Stimulated activated CD8-positive, alpha-beta memory T cell treated with anti-CD3 and anti-CD28 coated beads, Interleukin-2, amount 100 ng/mL, for 48 hours (primary cell): ENCODE measurements around the gene TLR9.
"Not testable (repeated sequence)": the region's sequence is repeated elsewhere in the genome, so short reads cannot be mapped to it uniquely, and the experiment has no call there.

ENCODE experiments used
- DNase-seq, 2 donors: peaks; one replicate each; pipeline ENCODE4 v3.0.0-alpha.2; 2020; ENCODE audit warnings: low read depth in 2 of 2

The TLR9 gene, protein sequence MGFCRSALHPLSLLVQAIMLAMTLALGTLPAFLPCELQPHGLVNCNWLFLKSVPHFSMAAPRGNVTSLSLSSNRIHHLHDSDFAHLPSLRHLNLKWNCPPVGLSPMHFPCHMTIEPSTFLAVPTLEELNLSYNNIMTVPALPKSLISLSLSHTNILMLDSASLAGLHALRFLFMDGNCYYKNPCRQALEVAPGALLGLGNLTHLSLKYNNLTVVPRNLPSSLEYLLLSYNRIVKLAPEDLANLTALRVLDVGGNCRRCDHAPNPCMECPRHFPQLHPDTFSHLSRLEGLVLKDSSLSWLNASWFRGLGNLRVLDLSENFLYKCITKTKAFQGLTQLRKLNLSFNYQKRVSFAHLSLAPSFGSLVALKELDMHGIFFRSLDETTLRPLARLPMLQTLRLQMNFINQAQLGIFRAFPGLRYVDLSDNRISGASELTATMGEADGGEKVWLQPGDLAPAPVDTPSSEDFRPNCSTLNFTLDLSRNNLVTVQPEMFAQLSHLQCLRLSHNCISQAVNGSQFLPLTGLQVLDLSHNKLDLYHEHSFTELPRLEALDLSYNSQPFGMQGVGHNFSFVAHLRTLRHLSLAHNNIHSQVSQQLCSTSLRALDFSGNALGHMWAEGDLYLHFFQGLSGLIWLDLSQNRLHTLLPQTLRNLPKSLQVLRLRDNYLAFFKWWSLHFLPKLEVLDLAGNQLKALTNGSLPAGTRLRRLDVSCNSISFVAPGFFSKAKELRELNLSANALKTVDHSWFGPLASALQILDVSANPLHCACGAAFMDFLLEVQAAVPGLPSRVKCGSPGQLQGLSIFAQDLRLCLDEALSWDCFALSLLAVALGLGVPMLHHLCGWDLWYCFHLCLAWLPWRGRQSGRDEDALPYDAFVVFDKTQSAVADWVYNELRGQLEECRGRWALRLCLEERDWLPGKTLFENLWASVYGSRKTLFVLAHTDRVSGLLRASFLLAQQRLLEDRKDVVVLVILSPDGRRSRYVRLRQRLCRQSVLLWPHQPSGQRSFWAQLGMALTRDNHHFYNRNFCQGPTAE

GRCh38 chr3:52225452-52226228 is at the start of gene TLR9:
TLR9 (minus strand) TSS chr3:52225645; CDS start chr3:52225529, 116 bp downstream.
- no peak for DNase-seq

DNA sequence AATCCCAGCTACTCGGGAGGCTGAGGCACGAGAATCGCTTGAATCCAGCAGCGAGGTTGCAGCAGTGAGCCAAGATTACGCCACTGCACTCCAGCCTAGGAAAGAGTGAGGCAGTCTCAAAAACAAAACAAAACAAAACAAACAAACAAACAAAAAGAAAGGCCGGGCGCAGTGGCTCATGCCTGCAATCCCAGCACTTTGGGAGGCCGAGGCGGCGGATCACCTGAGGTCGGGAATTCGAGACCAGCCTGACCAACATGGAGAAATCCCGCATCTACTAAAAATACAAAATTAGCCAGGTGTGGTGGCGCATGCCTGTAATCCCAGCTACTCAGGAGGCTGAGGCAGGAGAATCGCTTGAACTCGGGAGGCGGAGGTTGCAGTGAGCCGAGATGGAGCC is 49.3 kb upstream of the TLR9 start:
- not testable (repeated sequence) for DNase-seq

- DNase-seq, result no peak
Observed at GRCh38 chr3:52272831-52273230, 47.4 kb upstream of the TLR9 start.

DNA sequence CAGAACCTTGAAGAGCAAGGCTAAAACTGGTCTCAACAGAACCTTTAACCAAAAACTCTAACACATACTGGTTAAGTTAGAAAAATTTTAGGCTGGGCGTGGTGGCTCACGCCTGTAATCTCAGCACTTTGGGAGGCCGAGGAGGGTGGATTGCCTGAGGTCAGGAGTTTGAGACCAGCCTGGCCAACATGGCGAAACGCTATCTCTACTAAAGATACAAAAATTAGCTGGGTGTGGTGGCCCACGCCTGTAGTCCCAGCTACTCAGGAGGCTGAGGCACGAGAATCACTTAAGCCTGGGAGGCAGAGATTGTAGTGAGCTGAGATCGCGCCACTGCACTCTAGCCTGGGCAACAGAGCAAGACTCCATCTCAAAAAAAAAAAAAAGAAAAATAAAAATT is 46.7 kb upstream of the TLR9 start:
- not testable (repeated sequence) for DNase-seq

DNA sequence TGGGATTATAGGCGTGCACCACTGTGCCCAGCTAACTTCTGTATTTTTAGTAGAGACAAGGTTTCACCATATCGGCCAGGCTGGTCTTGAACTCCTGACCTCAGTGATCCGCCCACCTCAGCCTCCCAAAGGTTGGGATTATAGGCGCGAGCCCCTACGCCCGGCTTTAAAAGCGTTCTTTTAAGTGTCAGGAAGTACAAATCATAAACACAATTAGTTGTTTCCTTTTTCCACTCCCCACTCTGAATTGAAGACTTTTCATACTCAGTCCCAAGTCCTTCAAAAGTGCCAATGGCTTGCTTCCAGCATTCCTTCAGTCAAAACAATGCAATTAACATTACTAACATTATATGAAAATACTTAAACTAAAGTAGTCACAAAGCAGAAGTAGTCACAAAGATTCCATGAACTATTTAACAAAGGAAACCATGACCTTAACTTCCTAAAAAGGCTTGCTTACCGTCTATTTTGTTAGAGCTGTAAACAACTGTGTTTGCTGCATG is 44.9 kb upstream of the TLR9 start:
- DNase-seq, result no peak

DNA sequence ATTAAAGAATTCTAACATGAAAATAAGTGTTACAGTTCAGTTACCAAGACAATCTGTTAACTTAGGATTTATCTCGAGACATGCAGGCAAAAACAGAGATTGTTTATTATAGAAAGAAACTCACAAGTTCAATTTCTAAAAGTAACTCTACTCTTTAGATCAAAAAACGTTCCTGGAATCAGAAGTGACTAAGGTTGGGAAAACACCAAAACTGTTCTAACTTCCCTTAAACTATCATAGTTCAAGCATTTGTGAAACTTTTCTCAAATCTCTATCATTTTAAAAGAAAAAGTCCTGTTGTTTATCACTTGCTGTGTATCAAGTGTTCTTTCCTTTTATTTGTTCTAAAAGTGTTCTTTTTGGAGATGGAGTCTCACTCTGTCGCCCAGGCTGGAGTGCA is 44.3 kb upstream of the TLR9 start:
- DNase-seq, result no peak

GRCh38 chr3:52268036-52268435 is 42.6 kb upstream of the TLR9 start:
- DNase-seq, result no peak

DNA sequence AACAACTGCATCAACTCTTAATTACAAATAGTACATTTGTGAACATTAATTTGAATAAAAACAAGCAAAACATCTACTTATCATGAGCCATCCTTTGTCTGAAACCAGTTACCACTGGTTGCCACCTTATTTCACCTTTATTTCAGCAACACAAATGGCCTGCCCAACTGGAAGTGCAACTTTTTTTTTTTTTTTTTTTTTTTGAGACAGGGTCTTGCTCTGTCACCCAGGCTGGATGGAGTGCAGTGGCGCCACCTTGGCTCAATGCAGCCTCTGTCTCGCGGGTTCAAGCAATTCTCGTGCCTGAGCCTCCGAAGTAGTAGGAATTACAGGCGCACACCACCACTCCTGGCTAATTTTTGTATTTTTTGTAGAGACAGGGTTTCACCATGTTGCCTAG is 39.9 kb upstream of the TLR9 start:
- DNase-seq, result no peak

DNA sequence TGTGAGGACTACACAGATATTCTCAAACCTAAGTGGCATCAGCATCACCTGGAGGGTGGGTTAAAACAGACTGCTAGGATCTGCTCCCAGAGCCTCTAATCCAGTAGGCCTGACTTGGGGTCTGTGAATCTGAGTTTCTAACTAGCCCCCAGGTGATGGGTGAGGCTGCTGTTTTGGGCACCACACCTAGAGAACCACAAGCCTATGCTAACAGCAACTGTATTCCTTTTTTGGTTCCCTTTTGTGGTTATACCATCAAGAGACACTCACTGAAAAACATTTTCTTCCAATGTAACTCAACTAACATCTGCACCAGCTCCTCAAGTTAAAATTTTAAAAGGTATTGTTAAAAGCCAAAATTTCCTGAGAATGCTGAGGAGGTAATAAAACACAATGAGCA is 37.0 kb upstream of the TLR9 start:
- no peak for DNase-seq

DNA sequence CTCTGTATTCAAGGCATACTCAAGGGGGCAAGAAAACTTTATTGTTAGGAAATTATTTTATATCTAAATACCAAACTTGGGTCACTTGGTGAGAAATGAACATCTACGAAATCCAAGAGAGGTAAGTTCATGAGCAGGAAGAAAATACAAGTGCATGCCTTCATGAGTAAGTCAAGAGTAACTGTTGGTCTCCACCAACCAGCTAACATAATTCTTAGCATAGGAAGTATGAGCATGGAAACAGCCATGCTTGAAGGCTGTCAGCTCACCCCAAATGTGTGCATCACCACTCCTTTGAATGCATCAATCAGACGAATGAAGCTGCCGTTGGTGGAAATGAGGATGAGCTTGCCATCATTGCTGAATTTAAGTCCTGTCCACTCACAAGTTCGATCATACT is 34.0 kb upstream of the TLR9 start:
- no peak for DNase-seq

DNA sequence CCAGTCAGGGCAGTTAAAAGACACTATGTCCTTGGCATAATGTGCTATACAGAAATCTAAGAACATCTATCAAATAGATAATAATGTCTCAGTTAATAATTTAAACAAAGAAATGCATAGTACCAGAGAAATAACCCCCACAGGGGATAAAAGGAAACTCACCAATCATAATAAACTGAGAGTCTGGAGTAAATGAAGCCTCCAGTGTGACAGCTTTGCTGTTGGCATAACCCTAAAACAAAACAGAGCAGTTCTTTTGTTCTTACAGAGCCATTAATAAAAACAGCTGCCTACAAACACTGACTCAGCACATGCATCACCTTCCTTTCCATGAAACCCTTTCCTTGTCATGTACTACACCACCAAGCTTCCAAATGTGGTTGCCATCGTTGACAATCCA is 33.6 kb upstream of the TLR9 start:
- DNase-seq, result no peak

DNA sequence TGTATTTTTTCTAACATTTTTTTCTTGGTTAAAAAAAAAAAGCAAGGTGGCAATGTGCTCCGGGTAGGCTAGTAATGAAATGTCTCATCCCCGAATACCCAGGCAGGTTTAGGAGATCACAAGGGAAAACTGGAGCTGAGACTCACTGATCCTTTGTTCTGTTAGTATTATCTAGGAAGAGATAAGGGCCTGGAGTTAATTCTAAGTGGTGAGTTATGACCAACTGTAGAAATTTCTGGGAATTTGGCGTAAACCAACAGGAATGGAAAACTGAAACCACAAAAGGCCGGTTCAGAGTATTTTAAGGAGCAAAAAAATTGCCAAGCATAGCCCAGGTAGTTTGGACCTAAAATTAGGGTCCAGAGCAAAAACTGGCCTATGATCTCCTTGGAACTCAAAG is 32.5 kb upstream of the TLR9 start:
- DNase-seq, result no peak

DNA sequence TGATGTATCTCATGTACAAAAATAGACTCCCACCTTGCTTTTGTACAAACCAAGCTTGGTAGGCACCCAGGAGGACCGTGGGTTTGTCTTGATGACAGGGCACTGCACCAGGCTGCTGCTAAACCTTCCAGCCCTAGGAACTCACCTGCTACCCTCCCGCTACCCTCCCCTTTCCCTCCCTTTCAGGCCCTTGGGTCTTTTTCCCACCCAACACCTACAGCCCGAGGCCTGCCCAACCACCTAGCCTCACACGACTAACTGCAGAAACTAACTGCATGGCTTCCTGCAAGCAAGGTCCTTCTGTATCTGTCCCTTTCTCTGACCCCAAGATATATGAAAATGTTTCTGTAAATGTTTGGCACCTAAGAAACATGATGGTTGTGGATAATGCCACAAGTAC is 31.2 kb upstream of the TLR9 start:
- no peak for DNase-seq

- DNase-seq, result no peak
Observed at GRCh38 chr3:52256159-52256558, 30.7 kb upstream of the TLR9 start.

- no peak for DNase-seq
Observed at GRCh38 chr3:52254608-52255007, 29.2 kb upstream of the TLR9 start.

DNA sequence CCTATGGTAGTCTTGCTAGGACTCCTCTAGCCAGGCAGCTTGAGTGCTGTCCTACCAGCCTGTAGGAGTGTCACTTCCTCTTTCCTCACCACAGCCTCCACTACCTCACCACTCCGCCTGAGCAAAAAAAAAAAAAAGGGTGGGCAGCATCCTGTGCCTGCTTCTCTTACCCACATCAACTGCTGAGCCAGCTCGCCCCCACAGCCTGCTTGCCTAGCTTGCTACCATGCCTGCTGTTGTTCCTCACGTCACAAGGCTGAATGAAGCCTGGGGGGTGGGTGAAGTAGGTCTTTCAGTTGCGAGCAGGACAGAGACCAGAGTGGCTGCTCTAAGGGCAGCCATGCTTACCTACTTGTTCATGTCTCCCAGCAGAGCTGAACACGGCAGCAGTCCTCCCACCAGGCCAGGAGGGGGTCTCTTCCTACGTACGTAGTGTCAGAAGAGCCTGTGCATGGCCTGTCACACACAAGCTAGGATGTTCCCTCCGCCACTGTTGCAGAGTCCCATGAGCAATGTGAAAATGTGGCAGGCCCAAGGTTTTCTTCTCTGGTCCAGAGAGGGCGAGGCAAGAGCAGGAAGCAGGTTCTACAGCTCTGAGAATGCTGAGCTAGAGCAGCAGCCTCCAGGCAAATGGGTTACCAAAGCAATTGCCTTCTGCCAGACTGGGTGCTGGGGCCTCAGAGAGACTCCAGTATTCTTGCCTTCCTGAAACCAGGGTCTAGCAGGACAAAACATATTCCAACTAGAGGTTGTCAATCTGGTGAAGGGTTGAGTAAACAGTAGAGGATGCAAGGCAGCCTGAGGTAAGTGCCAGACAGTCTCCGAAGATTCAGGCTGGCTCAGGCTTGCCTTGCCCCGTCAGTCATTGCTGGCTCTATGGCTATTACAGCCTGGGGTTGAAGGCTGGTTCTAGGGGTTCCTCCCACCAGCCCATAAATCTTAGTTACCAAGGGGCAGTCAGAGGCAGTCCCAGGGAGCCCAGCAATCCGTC is 28.2 kb upstream of the TLR9 start:
- DNase-seq, result peak; percentile 71 to 75

- no peak for DNase-seq
Observed at GRCh38 chr3:52250122-52250521, 24.7 kb upstream of the TLR9 start.

- no peak for DNase-seq
Observed at GRCh38 chr3:52249683-52250082, 24.2 kb upstream of the TLR9 start.

GRCh38 chr3:52248816-52249547 is 23.5 kb upstream of the TLR9 start:
- no peak for DNase-seq

- DNase-seq, result no peak
Observed at GRCh38 chr3:52248165-52248541, 22.7 kb upstream of the TLR9 start.
